Measurements from ENCODE around the gene PKM. TPM values are rescaled to one million over a fixed set of nuclear protein-coding genes. Genes with fewer than 3 reads are reported as not detected.

PKM gene
- total RNA-seq, 1 donor from 2014 or later, result 951 TPM

GRCh38 chr15:72233769-72234168 lies 2.8 kb upstream of the PKM start:
- DNase-seq, result no peak

GRCh38 chr15:72231833-72232478 lies 966 bp upstream of the PKM start:
- peak; percentile 72 for DNase-seq

- DNase-seq, result peak; percentile 97
These were observed 559 bp downstream of the PKM start for GRCh38 chr15:72230197-72231065.

GRCh38 chr15:72229947-72230196 lies 1.1 kb downstream of the PKM start:
- no peak for DNase-seq

- peak; percentile 37 for DNase-seq
These were observed 1.7 kb downstream of the PKM start for GRCh38 chr15:72229076-72229946.

- DNase-seq, result no peak
These were observed 3.3 kb downstream of the PKM start for GRCh38 chr15:72227720-72228119.

- DNase-seq, result no peak
These were observed 3.8 kb downstream of the PKM start for GRCh38 chr15:72227192-72227586.

GRCh38 chr15:72223278-72223677 lies 7.7 kb downstream of the PKM start:
- no peak for DNase-seq

GRCh38 chr15:72222393-72222792 lies 8.6 kb downstream of the PKM start:
- DNase-seq, result peak; percentile 58

- no peak for DNase-seq
These were observed 10.3 kb downstream of the PKM start for GRCh38 chr15:72220687-72221086.

- DNase-seq, result no peak
These were observed 13.8 kb downstream of the PKM start for GRCh38 chr15:72217216-72217615.

- no peak for DNase-seq
These were observed 14.9 kb downstream of the PKM start for GRCh38 chr15:72216079-72216478.

GRCh38 chr15:72207558-72208085 lies 23.4 kb downstream of the PKM start:
- DNase-seq, result no peak

- DNase-seq, result no peak
These were observed 24.4 kb downstream of the PKM start for GRCh38 chr15:72206677-72207000.

GRCh38 chr15:72205896-72206676 lies 24.9 kb downstream of the PKM start:
- no peak for DNase-seq

- no peak for DNase-seq
These were observed 25.7 kb downstream of the PKM start for GRCh38 chr15:72205273-72205672.

- DNase-seq, result peak; percentile 64
These were observed 27.5 kb downstream of the PKM start for GRCh38 chr15:72203507-72203837.

GRCh38 chr15:72202801-72203506 lies 28.0 kb downstream of the PKM start:
- no peak for DNase-seq

GRCh38 chr15:72202302-72202701 lies 28.7 kb downstream of the PKM start:
- DNase-seq, result no peak

- DNase-seq, result peak; percentile 83
These were observed 29.5 kb downstream of the PKM start for GRCh38 chr15:72201391-72201921.
